Fibroblast of mammary gland (primary cell): Measurements from ENCODE around the gene CDH11.

Experiments
- DNase-seq: peaks from one replicate; pipeline ENCODE4 v3.0.0-alpha.2; 2010; ENCODE audit warnings: low read depth
- H3K4me3 ChIP-seq: 2 replicates; pipeline ENCODE4 v1.5.1; 2011; ENCODE audit warnings: low read depth, mild to moderate bottlenecking, low read length, moderate library complexity; ENCODE audit not compliant: control insufficient read depth
- TF ChIP-seq, protein P1 (sequence below): conservative IDR thresholded peaks from 2 replicates; pipeline ENCODE4 v1.5.1; 2011; ENCODE audit warnings: low read depth, low read length, inconsistent platforms; ENCODE audit not compliant: control insufficient read depth, insufficient read depth

Gene CDH11

DNA sequence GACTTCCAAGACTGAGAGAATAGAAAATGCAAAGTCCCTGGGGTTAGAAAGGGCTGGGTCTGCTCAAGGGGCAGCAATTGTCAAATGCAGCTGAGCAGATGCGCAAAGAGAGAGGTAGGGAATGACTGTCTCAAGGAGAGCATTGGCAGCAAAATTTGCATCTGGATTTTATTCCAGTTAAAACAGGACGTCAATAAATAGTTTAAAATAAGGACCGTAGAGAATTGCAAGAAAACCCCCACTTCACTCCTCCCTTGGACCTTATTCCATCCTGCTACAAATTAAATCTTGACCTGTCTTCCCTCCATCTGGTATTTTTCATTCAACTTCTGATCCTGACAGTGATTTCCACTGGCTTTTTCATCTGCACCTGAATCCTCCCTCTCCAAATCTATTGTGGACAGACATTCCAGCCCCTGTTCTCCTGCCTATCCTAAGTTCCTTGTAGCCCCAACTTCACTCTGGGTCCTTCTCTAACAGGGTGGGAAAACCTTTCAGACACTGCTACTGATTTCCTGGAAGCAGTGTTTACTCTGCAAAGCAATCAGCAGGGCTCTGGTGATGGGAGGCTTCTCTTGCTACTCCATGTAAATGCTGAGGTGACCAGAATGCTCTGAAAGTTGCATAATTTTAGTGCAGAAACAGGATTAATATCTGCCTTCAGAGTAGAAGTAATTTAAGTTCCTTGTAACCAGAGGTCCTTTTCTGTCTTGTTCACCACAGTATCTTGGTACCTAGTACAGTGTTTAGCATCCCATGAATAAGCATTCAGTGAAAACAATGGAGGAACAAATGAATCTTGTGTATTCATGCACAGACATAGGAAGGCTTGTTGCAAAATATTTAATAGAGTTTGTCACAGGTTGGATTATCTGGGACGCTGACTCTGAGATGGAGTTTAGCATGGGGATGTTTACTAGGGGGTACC lies 79.2 kb downstream of the CDH11 start:
- H3K4me3 ChIP-seq = no peak overlapping the region
- TF ChIP-seq, protein P1, sequence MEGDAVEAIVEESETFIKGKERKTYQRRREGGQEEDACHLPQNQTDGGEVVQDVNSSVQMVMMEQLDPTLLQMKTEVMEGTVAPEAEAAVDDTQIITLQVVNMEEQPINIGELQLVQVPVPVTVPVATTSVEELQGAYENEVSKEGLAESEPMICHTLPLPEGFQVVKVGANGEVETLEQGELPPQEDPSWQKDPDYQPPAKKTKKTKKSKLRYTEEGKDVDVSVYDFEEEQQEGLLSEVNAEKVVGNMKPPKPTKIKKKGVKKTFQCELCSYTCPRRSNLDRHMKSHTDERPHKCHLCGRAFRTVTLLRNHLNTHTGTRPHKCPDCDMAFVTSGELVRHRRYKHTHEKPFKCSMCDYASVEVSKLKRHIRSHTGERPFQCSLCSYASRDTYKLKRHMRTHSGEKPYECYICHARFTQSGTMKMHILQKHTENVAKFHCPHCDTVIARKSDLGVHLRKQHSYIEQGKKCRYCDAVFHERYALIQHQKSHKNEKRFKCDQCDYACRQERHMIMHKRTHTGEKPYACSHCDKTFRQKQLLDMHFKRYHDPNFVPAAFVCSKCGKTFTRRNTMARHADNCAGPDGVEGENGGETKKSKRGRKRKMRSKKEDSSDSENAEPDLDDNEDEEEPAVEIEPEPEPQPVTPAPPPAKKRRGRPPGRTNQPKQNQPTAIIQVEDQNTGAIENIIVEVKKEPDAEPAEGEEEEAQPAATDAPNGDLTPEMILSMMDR = no peak
- DNase-seq = no peak

DNA sequence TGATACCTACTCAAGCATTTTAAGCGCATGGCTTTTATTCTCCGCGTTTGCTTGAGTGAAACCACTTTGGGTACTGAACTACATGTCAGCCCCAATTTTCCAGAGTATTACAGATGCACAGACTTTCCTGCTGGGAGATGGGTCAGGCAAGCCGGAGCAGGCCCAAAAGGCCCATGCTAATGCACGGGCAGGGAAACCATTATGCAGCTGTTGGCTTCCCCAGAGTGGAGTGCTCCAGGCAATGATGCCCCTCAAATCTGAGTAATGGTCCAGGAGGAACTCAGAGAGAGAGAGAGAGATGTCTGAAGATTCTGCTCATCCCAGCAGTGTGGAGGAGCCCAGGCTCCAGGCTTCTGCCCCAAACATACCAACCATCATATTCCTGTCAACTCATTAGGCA lies 80.2 kb downstream of the CDH11 start:
- no peak for DNase-seq
- TF ChIP-seq, protein P1 = no peak
- no peak overlapping the region for H3K4me3 ChIP-seq

DNA sequence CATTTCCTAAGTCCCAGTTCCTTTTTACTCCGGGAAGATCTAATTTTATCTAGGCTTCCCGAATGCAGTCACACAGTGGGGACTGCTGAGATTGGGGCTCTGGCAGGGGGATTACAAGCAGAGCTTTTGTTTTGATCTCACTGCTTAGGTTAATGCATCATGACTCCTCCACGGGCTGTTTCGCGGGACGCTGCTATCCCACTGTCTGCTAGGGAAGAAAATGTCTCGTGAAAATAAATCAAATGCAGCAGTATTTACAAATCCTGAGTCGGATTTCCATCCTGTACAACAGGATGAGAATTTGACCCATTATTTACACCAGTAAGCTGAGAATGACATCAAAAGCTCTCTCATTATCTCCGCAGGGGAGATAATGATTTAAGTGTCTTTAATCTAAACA lies 83.8 kb downstream of the CDH11 start:
- no peak for DNase-seq
- TF ChIP-seq, protein P1 = no peak
- H3K4me3 ChIP-seq = no peak overlapping the region

DNA sequence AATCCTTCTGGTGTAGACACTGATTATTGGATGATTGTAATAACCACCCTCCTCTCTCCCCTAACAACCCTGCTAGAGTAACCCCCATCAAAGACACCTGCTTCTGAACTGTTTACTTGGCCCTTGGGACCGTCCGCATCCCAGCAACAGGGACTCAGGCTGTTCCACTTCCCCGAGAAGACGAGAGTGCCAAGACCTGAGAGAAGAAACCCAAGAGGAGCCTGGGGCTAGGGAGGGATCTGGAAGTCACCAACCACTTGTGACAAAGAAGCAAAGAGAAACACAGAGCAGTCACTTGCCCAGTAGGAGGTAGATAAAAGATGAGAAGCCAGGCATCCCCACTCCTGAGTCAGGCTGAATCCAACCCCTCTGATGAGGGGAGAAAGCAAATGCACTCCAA lies 84.3 kb downstream of the CDH11 start:
- TF ChIP-seq, protein P1 = no peak
- no peak overlapping the region for H3K4me3 ChIP-seq
- no peak for DNase-seq

DNA sequence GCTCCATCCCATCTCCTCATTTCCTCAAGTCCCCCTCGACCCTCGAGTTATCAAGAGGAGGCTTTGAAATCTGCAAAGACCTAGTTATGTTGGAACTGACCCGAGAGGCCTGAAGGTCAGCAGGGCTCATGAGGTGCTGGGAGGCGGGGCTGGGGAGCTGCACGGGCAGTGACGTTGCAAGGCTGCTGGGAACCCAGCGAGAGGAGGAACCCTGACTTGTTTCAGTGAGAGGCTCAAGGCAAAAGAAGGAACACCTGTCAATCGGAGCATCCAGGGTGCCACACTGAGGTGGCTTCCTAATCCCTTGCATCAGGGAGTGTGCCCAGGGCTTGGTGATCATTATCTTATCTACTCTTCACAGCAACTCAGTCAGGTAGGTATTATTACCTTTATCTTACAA lies 86.9 kb downstream of the CDH11 start:
- no peak overlapping the region for H3K4me3 ChIP-seq
- TF ChIP-seq, protein P1 = no peak
- DNase-seq = no peak

DNA sequence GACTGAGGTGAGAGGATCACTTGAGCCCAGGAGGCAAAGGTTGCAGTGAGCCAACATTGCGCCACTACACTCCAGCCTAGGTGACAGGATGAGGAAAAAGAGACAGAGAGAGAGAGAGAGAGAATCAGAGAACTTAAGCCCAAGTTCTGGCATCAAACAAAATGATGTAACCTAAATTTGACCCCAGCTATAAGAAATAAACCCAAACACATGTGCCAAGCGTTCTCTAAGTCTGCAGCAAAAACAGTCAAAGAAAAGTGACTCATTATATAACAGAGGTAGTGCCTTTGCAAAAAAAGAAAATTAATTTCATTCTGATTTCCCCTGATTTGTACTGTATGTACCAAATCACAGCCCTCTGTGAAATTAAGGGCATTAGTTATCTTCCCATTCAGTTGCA lies 89.5 kb downstream of the CDH11 start:
- TF ChIP-seq, protein P1 = no peak
- H3K4me3 ChIP-seq = no peak overlapping the region
- DNase-seq = peak; percentile 44
